IMR-90 (cell line): ENCODE data around the gene ACLY. TPM values are rescaled to one million over a fixed set of nuclear protein-coding genes. Genes with fewer than 3 reads are reported as not detected.

ENCODE experiments used
- ATAC-seq: fragments of 200-7000 bp; cut with Tn5 transposase; 2 replicates; pipeline ENCODE4 v1.9.1; 2020; ENCODE audit warnings: low read depth, mild to moderate bottlenecking, moderate library complexity
- BruUV-seq: library from RNA; stranded (reverse); fragments of 400-500 nt; replicated peaks from 2 replicates; lab custom pipeline; 2021; lab: Mats Ljungman, UMichigan
- CTCF ChIA-PET: fragments of 300-600 bp; formaldehyde crosslinking; extraction: SDS; loops from one replicate; lab custom pipeline; 2021; ENCODE audit warnings: antibody characterized with exemption; lab: Yijun Ruan, JAX
- POLR2A ChIA-PET: fragments of 300-600 bp; sonication (Branson Sonifier 250); formaldehyde crosslinking; loops from one replicate; lab custom pipeline; 2022; ENCODE audit warnings: antibody characterized with exemption; ENCODE audit not compliant: unreplicated experiment; lab: Charles Lee
- DNase-seq: peaks from one replicate; pipeline ENCODE4 v3.0.0; 2013
- H2AFZ ChIP-seq: replicated peaks from 2 replicates; pipeline ENCODE3; 2013; ENCODE audit warnings: low read length, mild to moderate bottlenecking; ENCODE audit not compliant: poor library complexity
- H2AK5ac ChIP-seq: 2 replicates; pipeline ENCODE4 v1.6.1; 2013; ENCODE audit warnings: low read depth, low read length, inconsistent platforms
- H2AK9ac ChIP-seq: replicated peaks from 2 replicates; pipeline ENCODE3; 2013; ENCODE audit warnings: mild to moderate bottlenecking, low read depth, low read length, moderate library complexity; ENCODE audit not compliant: poor library complexity
- H2BK120ac ChIP-seq: 2 replicates; pipeline ENCODE4 v1.6.1; 2013; ENCODE audit warnings: low read depth, low read length, inconsistent platforms
- H2BK15ac ChIP-seq: 3 replicates; pipeline ENCODE4 v1.6.1; 2013; ENCODE audit warnings: low read depth, low read length, inconsistent platforms
- H2BK20ac ChIP-seq: 2 replicates; pipeline ENCODE4 v1.6.1; 2013; ENCODE audit warnings: low read depth, mild to moderate bottlenecking, inconsistent platforms, low read length, moderate library complexity
- H2BK5ac ChIP-seq: 2 replicates; pipeline ENCODE4 v1.6.1; 2013; ENCODE audit warnings: mild to moderate bottlenecking, low read depth, low read length, inconsistent platforms; ENCODE audit not compliant: poor library complexity, severe bottlenecking
- H3K14ac ChIP-seq: replicated peaks from 2 replicates; pipeline ENCODE4 v1.6.1; 2013; ENCODE audit warnings: low read depth, low read length, inconsistent platforms
- H3K18ac ChIP-seq: 2 replicates; pipeline ENCODE4 v1.6.1; 2013; ENCODE audit warnings: low read depth, low read length, control low read depth
- H3K23ac ChIP-seq: 2 replicates; pipeline ENCODE4 v1.6.1; 2013; ENCODE audit warnings: low read depth, low read length, inconsistent platforms
- H3K27ac ChIP-seq: 2 replicates; pipeline ENCODE4 v1.5.1; 2013; ENCODE audit warnings: mild to moderate bottlenecking, control low read depth, low read length; ENCODE audit not compliant: insufficient read depth
- H3K27me3 ChIP-seq: 2 replicates; pipeline ENCODE4 v1.6.1; 2013; ENCODE audit warnings: low read length; ENCODE audit not compliant: control insufficient read depth, insufficient read depth
- H3K36me3 ChIP-seq: 2 replicates; pipeline ENCODE4 v1.6.1; 2013; ENCODE audit warnings: low read length, mixed read lengths; ENCODE audit not compliant: control insufficient read depth, insufficient read depth
- H3K4ac ChIP-seq: 2 replicates; pipeline ENCODE4 v1.6.1; 2013; ENCODE audit warnings: low read depth, low read length, inconsistent platforms
- H3K4me1 ChIP-seq: 2 replicates; pipeline ENCODE4 v1.6.1; 2013; ENCODE audit warnings: low read length, mixed read lengths; ENCODE audit not compliant: control insufficient read depth, insufficient read depth
- H3K4me2 ChIP-seq: 2 replicates; pipeline ENCODE4 v1.6.1; 2013; ENCODE audit warnings: low read depth, mild to moderate bottlenecking, control low read depth, low read length, moderate library complexity
- H3K4me3 ChIP-seq: 2 replicates; pipeline ENCODE4 v1.5.1; 2013; ENCODE audit warnings: low read depth, mild to moderate bottlenecking, control low read depth, low read length, moderate library complexity; ENCODE audit not compliant: insufficient read depth
- H3K56ac ChIP-seq: 2 replicates; pipeline ENCODE4 v1.6.1; 2013; ENCODE audit warnings: low read length, inconsistent platforms; ENCODE audit not compliant: insufficient read depth; ENCODE audit errors: extremely low read depth
- H3K79me1 ChIP-seq, 2 experiments: 2 replicates each; pipeline ENCODE4 v1.6.1; 2013; ENCODE audit warnings: low read length in 2 of 2, inconsistent platforms in 1 of 2, low read depth in 1 of 2
- H3K9ac ChIP-seq: 2 replicates; pipeline ENCODE4 v1.6.1; 2013; ENCODE audit warnings: low read depth, low read length, control low read depth
- H3K9me1 ChIP-seq: 2 replicates; pipeline ENCODE4 v1.6.1; 2013; ENCODE audit warnings: low read length, inconsistent platforms; ENCODE audit not compliant: insufficient read depth
- H3K9me3 ChIP-seq: 2 replicates; pipeline ENCODE4 v1.6.1; 2013; ENCODE audit warnings: low read length; ENCODE audit not compliant: control insufficient read depth, insufficient read depth
- H4K20me1 ChIP-seq: 2 replicates; pipeline ENCODE4 v1.6.1; 2013; ENCODE audit warnings: low read length, inconsistent platforms; ENCODE audit not compliant: insufficient read depth
- H4K5ac ChIP-seq: 2 replicates; pipeline ENCODE4 v1.6.1; 2013; ENCODE audit warnings: mild to moderate bottlenecking, low read depth, low read length, control low read depth
- H4K8ac ChIP-seq, 2 experiments: 2 replicates each; pipeline ENCODE4 v1.6.1; 2013; ENCODE audit warnings: low read depth in 2 of 2, low read length in 2 of 2, control low read depth in 1 of 2, inconsistent platforms in 1 of 2
- H4K91ac ChIP-seq: 2 replicates; pipeline ENCODE4 v1.6.1; 2013; ENCODE audit warnings: low read depth, low read length, inconsistent platforms; ENCODE audit not compliant: insufficient read depth
- BHLHE40 ChIP-seq: fragments of 150-350 bp; IDR thresholded peaks from 2 replicates; pipeline ENCODE4 v1.6.1; 2016; ENCODE audit warnings: mild to moderate bottlenecking, low read depth, low read length
- MAZ ChIP-seq: IDR thresholded peaks from 2 replicates; pipeline ENCODE4 v1.6.1; 2012; ENCODE audit warnings: low read depth, mild to moderate bottlenecking, low read length, improper control_type of control experiment, moderate library complexity, borderline replicate concordance
- MXI1 ChIP-seq: IDR thresholded peaks from 2 replicates; pipeline ENCODE4 v1.6.1; 2012; ENCODE audit warnings: low read depth, mild to moderate bottlenecking, low read length, moderate library complexity, borderline replicate concordance
- NFE2L2 ChIP-seq: fragments of 150-350 bp; IDR thresholded peaks from 2 replicates; pipeline ENCODE4 v1.6.1; 2016; ENCODE audit warnings: low read depth, mild to moderate bottlenecking, low read length
- SMC3 ChIP-seq: fragments of 150-350 bp; IDR thresholded peaks from 2 replicates; pipeline ENCODE4 v1.6.1; 2016; ENCODE audit warnings: low read depth, mild to moderate bottlenecking, antibody characterized with exemption, low read length, moderate library complexity
- WGBS, 2 experiments: methylation state at CpG; one replicate each; pipeline versions ENCODE4 v1.1.5 to v1.1.7; 2013; ENCODE audit warnings: missing lambda C conversion rate in 2 of 2; ENCODE audit not compliant: insufficient read length in 1 of 2; ENCODE audit errors: extremely low coverage in 2 of 2; 5-methylcytosine and 5-hydroxymethylcytosine counted together
- dilution Hi-C: fragments of 300-500 bp; cut with HindIII; formaldehyde crosslinking; loops from one replicate; pipeline ENCODE4 v1.14.3; 2018; ENCODE audit warnings: low sequenced_read_pairs; ENCODE audit not compliant: unreplicated experiment
- in situ Hi-C: fragments of 300-500 bp; cut with MboI; formaldehyde crosslinking; loops from 3 replicates; pipeline ENCODE4 v1.14.3; 2019; ENCODE audit warnings: low sequenced_read_pairs, inconsistent platforms, mixed read lengths
- intact Hi-C: fragments of 100-400 bp; cut with micrococcal nuclease; formaldehyde crosslinking; loops from 2 replicates; pipeline ENCODE4 v1.10.0; 2022
- polyA plus RNA-seq, 3 experiments: library from polyadenylated mRNA; depleted of rRNA; stranded (reverse); fragments of >200 nt; gene quantifications; 2 replicates each; pipeline ENCODE4 v1.2.3, GENCODE V29; 2012; ENCODE audit warnings: low replicate concordance in 1 of 3
- total RNA-seq: library from RNA; depleted of rRNA; stranded (reverse); fragments of >200 nt; gene quantifications from 2 replicates; pipeline ENCODE4 v1.2.3, GENCODE V29; 2012

Gene ACLY
- total and polyA plus RNA-seq, 2 of the 4 experiments (the other 2 are of a cell fraction), result 167 to 230 TPM

GRCh38 chr17:41909088-41909487, 9.7 kb downstream of the ACLY start:
- Histone ChIP-seq H3K56ac (no peak overlapping the region), H3K4me2 (no peak overlapping the region), H2AK9ac (peak overlapping the region; percentile 57), H4K8ac (peak overlapping the region in 1 of 2 experiments; percentile 86; a peak in 1 of 4 replicates), H3K9ac (no peak overlapping the region), H2AK5ac (peak overlapping the region; percentile 75), H2BK20ac (no peak overlapping the region), H4K5ac (no peak overlapping the region), H3K23ac (no peak overlapping the region), H3K27ac (no peak overlapping the region; the same call in 1 of the 2 replicates), H4K91ac (peak overlapping the region; percentile 36; the same call in 1 of the 2 replicates), H3K79me1 (peaks cover 69 to 93% of the 10 kb centered on the region in 2 experiments), H2AFZ (no peak overlapping the region), H4K20me1 (peaks cover 57% of the 10 kb centered on the region), H3K27me3 (no peaks in the 10 kb centered on the region), H3K4me3 (no peak overlapping the region), H2BK5ac (peak overlapping the region; percentile 98), H3K9me1 (peaks cover 55% of the 10 kb centered on the region), H3K36me3 (peaks cover 79% of the 10 kb centered on the region), H2BK120ac (0 out of 2 replicates have a peak overlapping the region, but pooled peaks have one; percentile 87), H3K18ac (no peak overlapping the region), H3K4me1 (peaks cover 35% of the 10 kb centered on the region), H3K9me3 (no peaks in the 10 kb centered on the region), H3K4ac (0 out of 2 replicates have a peak overlapping the region, but pooled peaks have one; percentile 92), H2BK15ac (peak overlapping the region; percentile 11; the same call in 1 of the 3 replicates), H3K14ac (0 out of 2 replicates have a peak overlapping the region, but pooled peaks have one; percentile 4)
- BruUV-seq, result no TSS peak
- WGBS, 2 experiments, result 64% methylated on average over 5 of the region's 13 CpGs; no CpG with 5 or more reads in 1 of the 2 experiments
- intact Hi-C loops, result no loop called here
- CTCF ChIA-PET, result no interaction called here
- POLR2A ChIA-PET, result no interaction called here
- in situ Hi-C loops, result no loop called here
- TF ChIP-seq MXI1, result no peak
- no peak for TF ChIP-seq MAZ
- no peak for TF ChIP-seq NFE2L2
- no peak for TF ChIP-seq SMC3
- TF ChIP-seq BHLHE40, result no peak
- dilution Hi-C loops, result no loop called here
- ATAC-seq (no peak), DNase-seq (no peak)
